HepG2 (cell line): ENCODE measurements around the gene EIF4EBP3. TPM values are rescaled to one million over a fixed set of nuclear protein-coding genes. Genes with fewer than 3 reads are reported as not detected.

Source experiments
- ESRRA ChIP-seq: sonication (generic); formaldehyde crosslinking; IDR thresholded peaks from 2 replicates; pipeline ENCODE4 v1.5.1; 2020; ENCODE audit warnings: mild to moderate bottlenecking, low read depth, missing genetic modification reagents
- HOXD1 ChIP-seq: sonication (generic); formaldehyde crosslinking; IDR thresholded peaks from 2 replicates; pipeline ENCODE4 v1.5.0; 2020; ENCODE audit warnings: missing genetic modification reagents
- NFAT5 ChIP-seq: sonication (generic); formaldehyde crosslinking; IDR thresholded peaks from 2 replicates; pipeline ENCODE4 v1.4.0; 2020; ENCODE audit warnings: missing genetic modification reagents
- PCBP2 ChIP-seq: fragments of 200-400 bp; formaldehyde crosslinking; optimal IDR thresholded peaks from 2 replicates; pipeline ENCODE3; 2018; ENCODE audit warnings: low read length, low read depth; ENCODE audit not compliant: poor library complexity, severe bottlenecking
- SSRP1 ChIP-seq: IDR thresholded peaks from 2 replicates; pipeline ENCODE4 v1.6.1; 2016; ENCODE audit warnings: control low read depth
- WIZ ChIP-seq: sonication (generic); formaldehyde crosslinking; IDR thresholded peaks from 2 replicates; pipeline ENCODE4 v1.5.1; 2020; ENCODE audit warnings: mild to moderate bottlenecking, missing genetic modification reagents
- ZBTB38 ChIP-seq: sonication (generic); formaldehyde crosslinking; IDR thresholded peaks from 2 replicates; pipeline ENCODE4 v1.5.1; 2020; ENCODE audit warnings: mild to moderate bottlenecking, missing genetic modification reagents
- ZNF263 ChIP-seq: sonication (generic); formaldehyde crosslinking; IDR thresholded peaks from 2 replicates; pipeline ENCODE4 v1.4.0; 2020; ENCODE audit warnings: missing genetic modification reagents
- ZNF589 ChIP-seq: sonication (generic); formaldehyde crosslinking; conservative IDR thresholded peaks from 2 replicates; pipeline ENCODE4 v1.8.0; 2022; ENCODE audit warnings: mild to moderate bottlenecking, moderate library complexity, missing genetic modification reagents
- ZNF768 ChIP-seq: sonication (generic); formaldehyde crosslinking; IDR thresholded peaks from 2 replicates; pipeline ENCODE4 v1.4.0; 2020; ENCODE audit warnings: missing genetic modification reagents
- polyA plus RNA-seq, 8 experiments: library from polyadenylated mRNA; depleted of rRNA in 3 of 8; stranded (reverse) in 7 of 8; unstranded in 1 of 8; fragments of >200 nt; fragmentation: Illumina TruSeq in 4 of 8; extraction: Trizol in 4 of 8; gene quantifications; 2 replicates each; pipeline versions ENCODE4 v1.2.1 to v1.2.3, GENCODE V29; 2011 to 2016; ENCODE audit warnings: low read depth in 4 of 8, missing spikeins in 1 of 8, mixed read lengths in 1 of 8; ENCODE audit not compliant: insufficient read depth in 1 of 8
- total RNA-seq, 5 experiments: library from RNA; depleted of rRNA; stranded (reverse); fragments of >200 nt; fragmentation: Illumina TruSeq; extraction: Trizol; gene quantifications; 2 replicates each; pipeline ENCODE4 v1.2.3, GENCODE V29; 2016; ENCODE audit warnings: low read depth in 1 of 5
- TF ChIP-seq, protein P1 (sequence below): sonication (generic); formaldehyde crosslinking; IDR thresholded peaks from 2 replicates; pipeline ENCODE4 v1.5.1; 2020; ENCODE audit warnings: mild to moderate bottlenecking, missing genetic modification reagents, borderline replicate concordance
- TF ChIP-seq, protein P2 (sequence below): sonication (generic); formaldehyde crosslinking; IDR thresholded peaks from 2 replicates; pipeline ENCODE4 v1.8.0; 2022; ENCODE audit warnings: mild to moderate bottlenecking, missing genetic modification reagents, moderate library complexity
- TF ChIP-seq, protein P3 (sequence below): IDR thresholded peaks from 2 replicates; pipeline ENCODE4 v1.6.1; 2012; ENCODE audit warnings: low read length, improper control_type of control experiment

Gene EIF4EBP3
- total and polyA plus RNA-seq, 2 of the 13 experiments (the other 11 are each of a cell fraction or from before 2014, with no cell fraction given): 0.61 to 1.7 TPM

- TF ChIP-seq, protein P1, sequence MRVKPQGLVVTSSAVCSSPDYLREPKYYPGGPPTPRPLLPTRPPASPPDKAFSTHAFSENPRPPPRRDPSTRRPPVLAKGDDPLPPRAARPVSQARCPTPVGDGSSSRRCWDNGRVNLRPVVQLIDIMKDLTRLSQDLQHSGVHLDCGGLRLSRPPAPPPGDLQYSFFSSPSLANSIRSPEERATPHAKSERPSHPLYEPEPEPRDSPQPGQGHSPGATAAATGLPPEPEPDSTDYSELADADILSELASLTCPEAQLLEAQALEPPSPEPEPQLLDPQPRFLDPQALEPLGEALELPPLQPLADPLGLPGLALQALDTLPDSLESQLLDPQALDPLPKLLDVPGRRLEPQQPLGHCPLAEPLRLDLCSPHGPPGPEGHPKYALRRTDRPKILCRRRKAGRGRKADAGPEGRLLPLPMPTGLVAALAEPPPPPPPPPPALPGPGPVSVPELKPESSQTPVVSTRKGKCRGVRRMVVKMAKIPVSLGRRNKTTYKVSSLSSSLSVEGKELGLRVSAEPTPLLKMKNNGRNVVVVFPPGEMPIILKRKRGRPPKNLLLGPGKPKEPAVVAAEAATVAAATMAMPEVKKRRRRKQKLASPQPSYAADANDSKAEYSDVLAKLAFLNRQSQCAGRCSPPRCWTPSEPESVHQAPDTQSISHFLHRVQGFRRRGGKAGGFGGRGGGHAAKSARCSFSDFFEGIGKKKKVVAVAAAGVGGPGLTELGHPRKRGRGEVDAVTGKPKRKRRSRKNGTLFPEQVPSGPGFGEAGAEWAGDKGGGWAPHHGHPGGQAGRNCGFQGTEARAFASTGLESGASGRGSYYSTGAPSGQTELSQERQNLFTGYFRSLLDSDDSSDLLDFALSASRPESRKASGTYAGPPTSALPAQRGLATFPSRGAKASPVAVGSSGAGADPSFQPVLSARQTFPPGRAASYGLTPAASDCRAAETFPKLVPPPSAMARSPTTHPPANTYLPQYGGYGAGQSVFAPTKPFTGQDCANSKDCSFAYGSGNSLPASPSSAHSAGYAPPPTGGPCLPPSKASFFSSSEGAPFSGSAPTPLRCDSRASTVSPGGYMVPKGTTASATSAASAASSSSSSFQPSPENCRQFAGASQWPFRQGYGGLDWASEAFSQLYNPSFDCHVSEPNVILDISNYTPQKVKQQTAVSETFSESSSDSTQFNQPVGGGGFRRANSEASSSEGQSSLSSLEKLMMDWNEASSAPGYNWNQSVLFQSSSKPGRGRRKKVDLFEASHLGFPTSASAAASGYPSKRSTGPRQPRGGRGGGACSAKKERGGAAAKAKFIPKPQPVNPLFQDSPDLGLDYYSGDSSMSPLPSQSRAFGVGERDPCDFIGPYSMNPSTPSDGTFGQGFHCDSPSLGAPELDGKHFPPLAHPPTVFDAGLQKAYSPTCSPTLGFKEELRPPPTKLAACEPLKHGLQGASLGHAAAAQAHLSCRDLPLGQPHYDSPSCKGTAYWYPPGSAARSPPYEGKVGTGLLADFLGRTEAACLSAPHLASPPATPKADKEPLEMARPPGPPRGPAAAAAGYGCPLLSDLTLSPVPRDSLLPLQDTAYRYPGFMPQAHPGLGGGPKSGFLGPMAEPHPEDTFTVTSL: peak; percentile 17; the same call in 1 of the 2 replicates
- TF ChIP-seq, protein P2, sequence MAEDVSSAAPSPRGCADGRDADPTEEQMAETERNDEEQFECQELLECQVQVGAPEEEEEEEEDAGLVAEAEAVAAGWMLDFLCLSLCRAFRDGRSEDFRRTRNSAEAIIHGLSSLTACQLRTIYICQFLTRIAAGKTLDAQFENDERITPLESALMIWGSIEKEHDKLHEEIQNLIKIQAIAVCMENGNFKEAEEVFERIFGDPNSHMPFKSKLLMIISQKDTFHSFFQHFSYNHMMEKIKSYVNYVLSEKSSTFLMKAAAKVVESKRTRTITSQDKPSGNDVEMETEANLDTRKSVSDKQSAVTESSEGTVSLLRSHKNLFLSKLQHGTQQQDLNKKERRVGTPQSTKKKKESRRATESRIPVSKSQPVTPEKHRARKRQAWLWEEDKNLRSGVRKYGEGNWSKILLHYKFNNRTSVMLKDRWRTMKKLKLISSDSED (CRISPR knock-in tag): no peak
- TF ChIP-seq PCBP2 (no peak), NFAT5 (CRISPR knock-in tag) (peak; percentile 46; the same call in 1 of the 2 replicates), SSRP1 (CRISPR knock-in tag) (no peak), HOXD1 (CRISPR knock-in tag) (peak; percentile 48; the same call in 1 of the 2 replicates), WIZ (CRISPR knock-in tag) (0 out of 2 replicates have a peak, but pooled peaks have one; percentile 41), ZNF263 (no peak), ZNF589 (CRISPR knock-in tag) (0 out of 2 replicates have a peak, but pooled peaks have one; percentile 51), ZBTB38 (CRISPR knock-in tag) (peak; percentile 92), ZNF768 (CRISPR knock-in tag) (peak; percentile 75), ESRRA (CRISPR knock-in tag) (0 out of 2 replicates have a peak, but pooled peaks have one; percentile 20)
- TF ChIP-seq, protein P3, sequence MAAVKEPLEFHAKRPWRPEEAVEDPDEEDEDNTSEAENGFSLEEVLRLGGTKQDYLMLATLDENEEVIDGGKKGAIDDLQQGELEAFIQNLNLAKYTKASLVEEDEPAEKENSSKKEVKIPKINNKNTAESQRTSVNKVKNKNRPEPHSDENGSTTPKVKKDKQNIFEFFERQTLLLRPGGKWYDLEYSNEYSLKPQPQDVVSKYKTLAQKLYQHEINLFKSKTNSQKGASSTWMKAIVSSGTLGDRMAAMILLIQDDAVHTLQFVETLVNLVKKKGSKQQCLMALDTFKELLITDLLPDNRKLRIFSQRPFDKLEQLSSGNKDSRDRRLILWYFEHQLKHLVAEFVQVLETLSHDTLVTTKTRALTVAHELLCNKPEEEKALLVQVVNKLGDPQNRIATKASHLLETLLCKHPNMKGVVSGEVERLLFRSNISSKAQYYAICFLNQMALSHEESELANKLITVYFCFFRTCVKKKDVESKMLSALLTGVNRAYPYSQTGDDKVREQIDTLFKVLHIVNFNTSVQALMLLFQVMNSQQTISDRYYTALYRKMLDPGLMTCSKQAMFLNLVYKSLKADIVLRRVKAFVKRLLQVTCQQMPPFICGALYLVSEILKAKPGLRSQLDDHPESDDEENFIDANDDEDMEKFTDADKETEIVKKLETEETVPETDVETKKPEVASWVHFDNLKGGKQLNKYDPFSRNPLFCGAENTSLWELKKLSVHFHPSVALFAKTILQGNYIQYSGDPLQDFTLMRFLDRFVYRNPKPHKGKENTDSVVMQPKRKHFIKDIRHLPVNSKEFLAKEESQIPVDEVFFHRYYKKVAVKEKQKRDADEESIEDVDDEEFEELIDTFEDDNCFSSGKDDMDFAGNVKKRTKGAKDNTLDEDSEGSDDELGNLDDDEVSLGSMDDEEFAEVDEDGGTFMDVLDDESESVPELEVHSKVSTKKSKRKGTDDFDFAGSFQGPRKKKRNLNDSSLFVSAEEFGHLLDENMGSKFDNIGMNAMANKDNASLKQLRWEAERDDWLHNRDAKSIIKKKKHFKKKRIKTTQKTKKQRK: no peak
These were observed 9.8 kb downstream of the EIF4EBP3 start, which contains the start of gene SRA1 (continued) for GRCh38 chr5:140557136-140557805.
